Panc1 (cell line): Measurements from ENCODE around the gene PHKG2. TPM values are rescaled to one million over a fixed set of nuclear protein-coding genes. Genes with fewer than 3 reads are reported as not detected.

ENCODE experiments used
- ATAC-seq: fragments of 200-7000 bp; cut with Tn5 transposase; 2 replicates; pipeline ENCODE4 v1.9.1; 2020; ENCODE audit warnings: mild to moderate bottlenecking, moderate library complexity
- Bru-seq: library from RNA; stranded (reverse); fragments of 400-500 nt; gene quantifications from one replicate; lab custom pipeline; 2021; lab: Mats Ljungman, UMichigan
- BruChase-seq, 2 experiments: library from RNA; stranded (reverse); fragments of 400-500 nt; gene quantifications; one replicate each; lab custom pipeline; 2021; lab: Mats Ljungman, UMichigan
- BruUV-seq: library from RNA; stranded (reverse); fragments of 400-500 nt; replicated peaks from 2 replicates; lab custom pipeline; 2021; lab: Mats Ljungman, UMichigan
- CTCF ChIA-PET: fragments of 300-600 bp; sonication (Branson Sonifier 250); formaldehyde crosslinking; loops from one replicate; lab custom pipeline; 2022; ENCODE audit warnings: antibody characterized with exemption; lab: Charles Lee
- POLR2A ChIA-PET: fragments of 300-600 bp; sonication (Branson Sonifier 250); formaldehyde crosslinking; loops from one replicate; lab custom pipeline; 2022; ENCODE audit warnings: antibody characterized with exemption; lab: Charles Lee
- DNase-seq: peaks from one replicate; pipeline ENCODE4 v3.0.0-alpha.2; 2010; ENCODE audit warnings: low read depth, low spot score
- H3K27ac ChIP-seq: 2 replicates; pipeline ENCODE4 v1.5.1; 2011; ENCODE audit warnings: mild to moderate bottlenecking, low read length, inconsistent platforms
- H3K27me3 ChIP-seq: fragments of 200-500 bp; sonication (Bioruptor generic); 2 replicates; pipeline ENCODE4 v1.6.0; 2014; ENCODE audit warnings: low read length, inconsistent platforms; ENCODE audit not compliant: control insufficient read depth, insufficient read depth
- H3K36me3 ChIP-seq: fragments of 200-500 bp; sonication (Bioruptor generic); 2 replicates; pipeline ENCODE4 v1.5.1; 2014; ENCODE audit warnings: inconsistent platforms, mild to moderate bottlenecking, low read length, moderate library complexity; ENCODE audit not compliant: control insufficient read depth, insufficient read depth
- H3K4me1 ChIP-seq: 2 replicates; pipeline ENCODE4 v1.5.1; 2011; ENCODE audit warnings: inconsistent platforms, mild to moderate bottlenecking, low read length, moderate library complexity; ENCODE audit not compliant: control insufficient read depth, insufficient read depth
- H3K4me3 ChIP-seq, 2 experiments: 2 replicates each; pipeline ENCODE4 v1.5.1; 2011 to 2012; ENCODE audit warnings: low read depth in 2 of 2, low read length in 2 of 2, mild to moderate bottlenecking in 2 of 2, inconsistent platforms in 1 of 2, moderate library complexity in 1 of 2
- H3K9me3 ChIP-seq: fragments of 200-500 bp; sonication (Bioruptor generic); 2 replicates; pipeline ENCODE4 v1.5.1; 2014; ENCODE audit warnings: low read depth, mild to moderate bottlenecking, inconsistent platforms, low read length, moderate library complexity; ENCODE audit not compliant: control insufficient read depth, insufficient read depth
- POLR2AphosphoS5 ChIP-seq: IDR thresholded peaks from 2 replicates; pipeline ENCODE4 v1.6.1; 2012; ENCODE audit warnings: mild to moderate bottlenecking, low read depth, low read length, moderate library complexity
- SIN3A ChIP-seq: IDR thresholded peaks from 2 replicates; pipeline ENCODE4 v1.6.1; 2012; ENCODE audit warnings: low read depth, mild to moderate bottlenecking, low read length, moderate library complexity, borderline replicate concordance; ENCODE audit not compliant: insufficient read depth
- TCF7L2 ChIP-seq: IDR thresholded peaks from 2 replicates; pipeline ENCODE4 v1.6.1; 2011; ENCODE audit warnings: mild to moderate bottlenecking, low read depth, low read length, inconsistent platforms
- in situ Hi-C: cut with HindIII; loops from 2 replicates; pipeline ENCODE4 v1.10.0; 2016; ENCODE audit warnings: low sequenced_read_pairs, low pct_unique_long_range_greater_than_20kb
- intact Hi-C: fragments of 100-400 bp; cut with micrococcal nuclease; formaldehyde crosslinking; loops from one replicate; pipeline ENCODE4 v1.10.0; 2022; ENCODE audit not compliant: unreplicated experiment
- long read RNA-seq: library from polyadenylated mRNA; unstranded; transcript quantifications from one replicate; pipeline ENCODE4 v2.0.0, GENCODE V29; 2021; ENCODE audit not compliant: unreplicated experiment
- polyA plus RNA-seq: library from polyadenylated mRNA; unstranded; fragments of >200 nt; gene quantifications from one replicate; pipeline ENCODE4 v1.2.1, GENCODE V29; 2012; ENCODE audit warnings: missing spikeins; ENCODE audit not compliant: insufficient read length
- total RNA-seq: library from RNA; stranded (reverse); gene quantifications from one replicate; pipeline ENCODE4 v1.2.1, GENCODE V29; 2021; ENCODE audit not compliant: unreplicated experiment
- TF ChIP-seq, protein P1 (sequence below), 2 experiments: IDR thresholded peaks; 2 replicates each; pipeline ENCODE4 v1.6.1; 2011 to 2012; ENCODE audit warnings: low read depth in 2 of 2, control low read depth in 1 of 2, low read length in 1 of 2, mild to moderate bottlenecking in 1 of 2, moderate library complexity in 1 of 2; ENCODE audit not compliant: insufficient read depth in 1 of 2
- TF ChIP-seq, protein P2 (sequence below): fragments of 450-650 bp; IDR thresholded peaks from 2 replicates; pipeline ENCODE4 v1.5.1; 2017; ENCODE audit warnings: mild to moderate bottlenecking

Gene PHKG2, protein sequence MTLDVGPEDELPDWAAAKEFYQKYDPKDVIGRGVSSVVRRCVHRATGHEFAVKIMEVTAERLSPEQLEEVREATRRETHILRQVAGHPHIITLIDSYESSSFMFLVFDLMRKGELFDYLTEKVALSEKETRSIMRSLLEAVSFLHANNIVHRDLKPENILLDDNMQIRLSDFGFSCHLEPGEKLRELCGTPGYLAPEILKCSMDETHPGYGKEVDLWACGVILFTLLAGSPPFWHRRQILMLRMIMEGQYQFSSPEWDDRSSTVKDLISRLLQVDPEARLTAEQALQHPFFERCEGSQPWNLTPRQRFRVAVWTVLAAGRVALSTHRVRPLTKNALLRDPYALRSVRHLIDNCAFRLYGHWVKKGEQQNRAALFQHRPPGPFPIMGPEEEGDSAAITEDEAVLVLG
- total RNA-seq (43.1 TPM), Bru-seq, nascent RNA (percentile 73 among the genes with signal in this experiment), BruChase-seq, experiment 1, labeled RNA remaining after a 2-hour chase (percentile 87 among the genes with signal in this experiment), BruChase-seq, experiment 2, labeled RNA remaining after a 6-hour chase (percentile 81 among the genes with signal in this experiment)
- 31.5 TPM for polyA plus RNA-seq
- long read RNA-seq, full-length matches to known transcripts: 10 of 42 reads
- long read RNA-seq, partial matches to known transcripts: 12 of 42 reads
- long read RNA-seq, other reads (novel, unspliced or antisense): 20 of 42 reads

DNA sequence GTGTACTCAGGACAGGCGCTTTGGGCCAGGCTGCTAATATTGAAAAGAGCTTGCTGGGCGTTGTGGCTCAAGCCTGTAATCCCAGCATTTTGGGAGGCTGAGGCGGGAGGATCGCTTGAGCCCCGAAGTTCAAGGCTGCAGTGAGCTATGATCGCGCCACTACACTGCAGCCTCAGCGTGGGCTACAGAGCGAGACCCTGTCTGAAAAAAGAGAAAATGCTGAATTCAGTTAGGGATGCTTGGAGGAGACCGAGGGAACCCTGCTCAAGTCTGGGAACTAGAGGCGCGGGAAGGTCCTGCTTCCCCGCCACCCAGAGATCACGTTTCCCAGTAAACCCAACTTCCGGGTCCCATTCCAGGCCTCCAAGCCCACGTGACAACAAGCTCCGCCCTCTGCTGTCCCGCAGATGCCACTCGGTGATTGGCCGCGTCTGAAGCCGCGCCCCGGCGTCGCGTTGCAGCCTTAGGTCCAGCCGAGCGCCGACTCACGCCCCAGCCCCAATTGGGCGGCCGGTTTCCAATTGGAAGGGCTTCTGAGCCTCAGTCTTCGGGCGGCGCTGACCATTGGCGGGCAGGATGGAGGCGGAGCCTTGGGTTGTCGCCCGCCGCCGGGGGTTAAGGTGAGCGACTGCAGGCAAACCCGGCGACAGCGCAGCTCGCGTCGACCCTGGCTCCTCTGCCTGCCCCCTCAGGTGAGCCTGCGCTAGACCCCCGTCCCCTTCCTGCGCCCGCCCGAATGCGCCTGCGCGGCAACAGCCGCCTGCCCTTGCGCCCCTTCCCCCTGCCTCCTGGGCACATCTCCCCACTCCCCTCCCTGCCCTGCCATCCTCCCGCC, at the start of gene PHKG2:
TSS of gene PHKG2 (plus strand) at position 627 of the 835 bp plus-strand sequence. CDS start 396 bp downstream, outside the sequence.
- ChIA-PET POLR2A (interaction anchor here (0.9 kb wide), 1 partner anchor 10 kb away, joined by 3 read pairs; no protein-coding TSS in a partner anchor), CTCF (interaction anchor here (0.6 to 1.4 kb wide), 2 partner anchors 30 to 120 kb away, joined by 4 to 6 read pairs; no protein-coding TSS in a partner anchor)
- H3K27me3 ChIP-seq: no peaks in the 10 kb centered on the region
- TF ChIP-seq, protein P1, sequence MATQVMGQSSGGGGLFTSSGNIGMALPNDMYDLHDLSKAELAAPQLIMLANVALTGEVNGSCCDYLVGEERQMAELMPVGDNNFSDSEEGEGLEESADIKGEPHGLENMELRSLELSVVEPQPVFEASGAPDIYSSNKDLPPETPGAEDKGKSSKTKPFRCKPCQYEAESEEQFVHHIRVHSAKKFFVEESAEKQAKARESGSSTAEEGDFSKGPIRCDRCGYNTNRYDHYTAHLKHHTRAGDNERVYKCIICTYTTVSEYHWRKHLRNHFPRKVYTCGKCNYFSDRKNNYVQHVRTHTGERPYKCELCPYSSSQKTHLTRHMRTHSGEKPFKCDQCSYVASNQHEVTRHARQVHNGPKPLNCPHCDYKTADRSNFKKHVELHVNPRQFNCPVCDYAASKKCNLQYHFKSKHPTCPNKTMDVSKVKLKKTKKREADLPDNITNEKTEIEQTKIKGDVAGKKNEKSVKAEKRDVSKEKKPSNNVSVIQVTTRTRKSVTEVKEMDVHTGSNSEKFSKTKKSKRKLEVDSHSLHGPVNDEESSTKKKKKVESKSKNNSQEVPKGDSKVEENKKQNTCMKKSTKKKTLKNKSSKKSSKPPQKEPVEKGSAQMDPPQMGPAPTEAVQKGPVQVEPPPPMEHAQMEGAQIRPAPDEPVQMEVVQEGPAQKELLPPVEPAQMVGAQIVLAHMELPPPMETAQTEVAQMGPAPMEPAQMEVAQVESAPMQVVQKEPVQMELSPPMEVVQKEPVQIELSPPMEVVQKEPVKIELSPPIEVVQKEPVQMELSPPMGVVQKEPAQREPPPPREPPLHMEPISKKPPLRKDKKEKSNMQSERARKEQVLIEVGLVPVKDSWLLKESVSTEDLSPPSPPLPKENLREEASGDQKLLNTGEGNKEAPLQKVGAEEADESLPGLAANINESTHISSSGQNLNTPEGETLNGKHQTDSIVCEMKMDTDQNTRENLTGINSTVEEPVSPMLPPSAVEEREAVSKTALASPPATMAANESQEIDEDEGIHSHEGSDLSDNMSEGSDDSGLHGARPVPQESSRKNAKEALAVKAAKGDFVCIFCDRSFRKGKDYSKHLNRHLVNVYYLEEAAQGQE (IDR thresholded peaks at IDR 0.05; ENCODE audit: insufficient read depth in 1 of 2, low read depth in 2 of 2, low read length in 1 of 2): 0 out of 4 replicates have a peak, but pooled peaks of 1 of the 2 experiments have one; percentile 12
- TF ChIP-seq, protein P2, sequence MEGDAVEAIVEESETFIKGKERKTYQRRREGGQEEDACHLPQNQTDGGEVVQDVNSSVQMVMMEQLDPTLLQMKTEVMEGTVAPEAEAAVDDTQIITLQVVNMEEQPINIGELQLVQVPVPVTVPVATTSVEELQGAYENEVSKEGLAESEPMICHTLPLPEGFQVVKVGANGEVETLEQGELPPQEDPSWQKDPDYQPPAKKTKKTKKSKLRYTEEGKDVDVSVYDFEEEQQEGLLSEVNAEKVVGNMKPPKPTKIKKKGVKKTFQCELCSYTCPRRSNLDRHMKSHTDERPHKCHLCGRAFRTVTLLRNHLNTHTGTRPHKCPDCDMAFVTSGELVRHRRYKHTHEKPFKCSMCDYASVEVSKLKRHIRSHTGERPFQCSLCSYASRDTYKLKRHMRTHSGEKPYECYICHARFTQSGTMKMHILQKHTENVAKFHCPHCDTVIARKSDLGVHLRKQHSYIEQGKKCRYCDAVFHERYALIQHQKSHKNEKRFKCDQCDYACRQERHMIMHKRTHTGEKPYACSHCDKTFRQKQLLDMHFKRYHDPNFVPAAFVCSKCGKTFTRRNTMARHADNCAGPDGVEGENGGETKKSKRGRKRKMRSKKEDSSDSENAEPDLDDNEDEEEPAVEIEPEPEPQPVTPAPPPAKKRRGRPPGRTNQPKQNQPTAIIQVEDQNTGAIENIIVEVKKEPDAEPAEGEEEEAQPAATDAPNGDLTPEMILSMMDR: no peak
- TF ChIP-seq SIN3A: peak; percentile 54; the same call in 1 of the 2 replicates
- TF ChIP-seq TCF7L2: peak; percentile 36; the same call in 1 of the 2 replicates
- TF ChIP-seq POLR2AphosphoS5: peak; percentile 96
- in situ Hi-C loops: no loop called here
- peaks cover 4% of the 10 kb centered on the region for H3K36me3 ChIP-seq
- TSS peak; percentile 92 for BruUV-seq
- intact Hi-C loops: no loop called here
- no peaks in the 10 kb centered on the region for H3K9me3 ChIP-seq
- H3K4me3 ChIP-seq: peak within 1 kb of the TSS; percentile 68 to 73
- peaks cover 19% of the 10 kb centered on the region for H3K4me1 ChIP-seq
- DNase-seq (peak; percentile 96), ATAC-seq (peak; percentile 98)
- peak within 1 kb of the TSS; percentile 94 for H3K27ac ChIP-seq
